SK-N-SH (cell line): ENCODE data around the gene TCN1. TPM values are rescaled to one million over a fixed set of nuclear protein-coding genes. Genes with fewer than 3 reads are reported as not detected.

ENCODE experiments used
- CTCF ChIA-PET: fragments of 300-600, 350-600 bp; formaldehyde crosslinking; extraction: SDS; loops from one replicate; lab custom pipeline; 2021; lab: Yijun Ruan, JAX
- POLR2A ChIA-PET: fragments of 350-600 bp; sonication (Branson Sonifier 250); formaldehyde crosslinking; extraction: SDS; loops from one replicate; lab custom pipeline; 2020; ENCODE audit warnings: antibody characterized with exemption, inconsistent platforms; lab: Yijun Ruan, JAX
- DNase-seq: peaks from one replicate; pipeline ENCODE4 v3.0.0; 2012
- H2AFZ ChIP-seq: fragments of 200-600 bp; sonication (generic); 2 replicates; pipeline ENCODE4 v1.8.1; 2016; ENCODE audit warnings: antibody characterized with exemption, mild to moderate bottlenecking, low read depth
- H3F3A ChIP-seq: fragments of 200-600 bp; sonication (generic); replicated peaks from 2 replicates; pipeline ENCODE3; 2016; ENCODE audit warnings: antibody characterized with exemption, mild to moderate bottlenecking; ENCODE audit not compliant: insufficient read depth
- H3K27ac ChIP-seq, 2 experiments: fragments of 200-500 bp in 1 of 2; fragments of 200-600 bp in 1 of 2; sonication (Bioruptor generic) in 1 of 2; sonication (generic), shearing (Covaris generic) in 1 of 2; 2 replicates each; pipeline versions ENCODE4 v1.5.1 to v1.6.1; 2014 to 2016; ENCODE audit warnings: low read depth in 2 of 2, inconsistent platforms in 1 of 2, low read length in 1 of 2, mild to moderate bottlenecking in 1 of 2, mixed read lengths in 1 of 2
- H3K27me3 ChIP-seq: fragments of 200-600 bp; sonication (generic), shearing (Covaris generic); 2 replicates; pipeline ENCODE4 v1.6.1; 2016; ENCODE audit warnings: mixed run types; ENCODE audit not compliant: insufficient read depth
- H3K36me3 ChIP-seq, 2 experiments: fragments of 200-500 bp in 1 of 2; fragments of 200-600 bp in 1 of 2; sonication (Bioruptor generic) in 1 of 2; sonication (generic) in 1 of 2; replicated peaks in 1 of 2; 2 replicates each; pipeline versions ENCODE3 to v1.5.1; 2014 to 2016; ENCODE audit warnings: low read length in 1 of 2, mild to moderate bottlenecking in 1 of 2; ENCODE audit not compliant: insufficient read depth in 2 of 2, control insufficient read depth in 1 of 2
- H3K4me1 ChIP-seq, 2 experiments: fragments of 200-500 bp in 1 of 2; fragments of 200-600 bp in 1 of 2; sonication (Bioruptor generic) in 1 of 2; sonication (generic), shearing (Covaris generic) in 1 of 2; 2 replicates each; pipeline versions ENCODE4 v1.5.1 to v1.6.1; 2014 to 2016; ENCODE audit warnings: low read depth in 1 of 2, low read length in 1 of 2, mixed run types in 1 of 2; ENCODE audit not compliant: insufficient read depth in 2 of 2, control insufficient read depth in 1 of 2
- H3K4me2 ChIP-seq: fragments of 200-600 bp; sonication (generic), shearing (Covaris generic); 2 replicates; pipeline ENCODE4 v1.6.1; 2017; ENCODE audit warnings: mixed run types
- H3K4me3 ChIP-seq, 2 experiments: fragments of 200-500 bp in 1 of 2; fragments of 200-600 bp in 1 of 2; sonication (Bioruptor generic) in 1 of 2; sonication (generic), shearing (Covaris generic) in 1 of 2; 2 replicates each; pipeline versions ENCODE4 v1.5.1 to v1.8.1; 2014 to 2016; ENCODE audit warnings: low read depth in 2 of 2, inconsistent platforms in 1 of 2, low read length in 1 of 2, mild to moderate bottlenecking in 1 of 2, mixed read lengths in 1 of 2, moderate library complexity in 1 of 2
- H3K79me2 ChIP-seq: fragments of 200-600 bp; sonication (generic); 2 replicates; pipeline ENCODE4 v1.8.1; 2017; ENCODE audit warnings: mild to moderate bottlenecking; ENCODE audit not compliant: insufficient read depth
- H3K9ac ChIP-seq: fragments of 200-600 bp; sonication (generic); 2 replicates; pipeline ENCODE4 v1.6.1; 2017; ENCODE audit warnings: mixed run types
- H3K9me2 ChIP-seq: fragments of 200-600 bp; sonication (generic); 2 replicates; pipeline ENCODE4 v1.6.1; 2017; ENCODE audit warnings: mixed run types
- H3K9me3 ChIP-seq: fragments of 200-600 bp; sonication (generic); 2 replicates; pipeline ENCODE4 v1.6.1; 2017; ENCODE audit warnings: mixed run types, mild to moderate bottlenecking, moderate library complexity
- H4K20me1 ChIP-seq: fragments of 200-600 bp; sonication (generic); 2 replicates; pipeline ENCODE4 v1.6.1; 2017; ENCODE audit warnings: mild to moderate bottlenecking, mixed run types; ENCODE audit not compliant: insufficient read depth
- ELF1 ChIP-seq: IDR thresholded peaks from 2 replicates; pipeline ENCODE4 v1.4.0; 2012
- EP300 ChIP-seq, 2 experiments: IDR thresholded peaks; 2 replicates each; pipeline versions ENCODE4 v1.4.0 to v1.6.1; 2012; ENCODE audit warnings: borderline replicate concordance in 1 of 2, low read depth in 1 of 2, low read length in 1 of 2
- FOSL2 ChIP-seq: IDR thresholded peaks from 2 replicates; pipeline ENCODE4 v1.4.0; 2012; ENCODE audit warnings: low read depth, mild to moderate bottlenecking, moderate library complexity, borderline replicate concordance
- FOXM1 ChIP-seq: IDR thresholded peaks from 2 replicates; pipeline ENCODE4 v1.4.0; 2012; ENCODE audit warnings: low read depth, mild to moderate bottlenecking
- GATA2 ChIP-seq: sonication (generic); formaldehyde crosslinking; IDR thresholded peaks from 2 replicates; pipeline ENCODE4 v1.5.0; 2020; ENCODE audit warnings: mild to moderate bottlenecking, missing genetic modification reagents
- IRF3 ChIP-seq: fragments of 150-350 bp; IDR thresholded peaks from 2 replicates; pipeline ENCODE4 v1.6.1; 2016; ENCODE audit warnings: mild to moderate bottlenecking, low read depth, low read length
- NFIC ChIP-seq: IDR thresholded peaks from 2 replicates; pipeline ENCODE4 v1.4.0; 2012; ENCODE audit warnings: borderline replicate concordance
- RAD21 ChIP-seq: IDR thresholded peaks from 2 replicates; pipeline ENCODE4 v1.6.1; 2012; ENCODE audit warnings: mild to moderate bottlenecking, low read length
- SIN3A ChIP-seq: IDR thresholded peaks from 2 replicates; pipeline ENCODE4 v1.6.1; 2012; ENCODE audit warnings: low read depth, mild to moderate bottlenecking, low read length, moderate library complexity, borderline replicate concordance
- SMC3 ChIP-seq: IDR thresholded peaks from 2 replicates; pipeline ENCODE4 v1.6.1; 2012; ENCODE audit warnings: low read depth, low read length, improper control_type of control experiment
- TCF12 ChIP-seq: IDR thresholded peaks from 2 replicates; pipeline ENCODE4 v1.4.0; 2012
- TEAD4 ChIP-seq: IDR thresholded peaks from 2 replicates; pipeline ENCODE4 v1.4.0; 2012; ENCODE audit warnings: mild to moderate bottlenecking, borderline replicate concordance; ENCODE audit not compliant: insufficient read depth
- USF2 ChIP-seq: fragments of 150-350 bp; IDR thresholded peaks from 2 replicates; pipeline ENCODE4 v1.6.1; 2017; ENCODE audit warnings: antibody characterized with exemption, low read length, low read depth, borderline replicate concordance
- ZBTB33 ChIP-seq: IDR thresholded peaks from 2 replicates; pipeline ENCODE4 v1.4.0; 2012; ENCODE audit warnings: low read depth, borderline replicate concordance
- WGBS: methylation state at CpG from one replicate; pipeline ENCODE4 v1.1.6; 2017; ENCODE audit warnings: low lambda C conversion rate; 5-methylcytosine and 5-hydroxymethylcytosine counted together
- polyA plus RNA-seq, 3 experiments: library from polyadenylated mRNA; depleted of rRNA; stranded (reverse); fragments of >200 nt; gene quantifications; 2 replicates each; pipeline ENCODE4 v1.2.3, GENCODE V29; 2012

Gene TCN1
- polyA plus RNA-seq, 1 of the 3 experiments (the other 2 are of a cell fraction) = 0.03 TPM

GRCh38 chr11:59865031-59865430 lies 1.3 kb downstream of the TCN1 start:
- no peak overlapping the region for H3K4me3 ChIP-seq
- WGBS = 0% methylated on average over 1 of the region's 1 CpG
- no peak for DNase-seq
- no peaks in the 10 kb centered on the region for H3K79me2 ChIP-seq
- H3K36me3 ChIP-seq = no peaks in the 10 kb centered on the region
- no peaks in the 10 kb centered on the region for H3K9me3 ChIP-seq
- no peaks in the 10 kb centered on the region for H3F3A ChIP-seq
- H3K9me2 ChIP-seq = 0 out of 2 replicates have a peak, but pooled peaks cover 4% of the 10 kb centered on the region
- no peaks in the 10 kb centered on the region for H4K20me1 ChIP-seq
- no peak overlapping the region for H3K9ac ChIP-seq
- no peaks in the 10 kb centered on the region for H3K27me3 ChIP-seq
- H3K4me1 ChIP-seq = no peaks in the 10 kb centered on the region
- H3K4me2 ChIP-seq = no peak overlapping the region
- ChIA-PET POLR2A (no interaction called here), CTCF (interaction anchor here (1.7 kb wide), 1 partner anchor 15 kb away, joined by 4 read pairs; no protein-coding TSS in a partner anchor)
- no peak overlapping the region for H3K27ac ChIP-seq
- H2AFZ ChIP-seq = no peak overlapping the region
- TF ChIP-seq USF2 (no peak), ZBTB33 (no peak), SMC3 (no peak), FOXM1 (no peak), ELF1 (no peak), GATA2 (CRISPR knock-in tag) (no peak), IRF3 (no peak), EP300 (IDR thresholded peaks at IDR 0.05; ENCODE audit: borderline replicate concordance in 1 of 2, low read depth in 1 of 2, low read length in 1 of 2) (no peak), FOSL2 (no peak), TEAD4 (no peak), SIN3A (no peak), RAD21 (no peak)

GRCh38 chr11:59862252-59862651 lies 4.0 kb downstream of the TCN1 start:
- no peak overlapping the region for H3K4me3 ChIP-seq
- no peaks in the 10 kb centered on the region for H4K20me1 ChIP-seq
- no peaks in the 10 kb centered on the region for H3K79me2 ChIP-seq
- ChIA-PET CTCF (no interaction called here), POLR2A (no interaction called here)
- H2AFZ ChIP-seq = no peak overlapping the region
- H3K4me2 ChIP-seq = no peak overlapping the region
- TF ChIP-seq NFIC (no peak), TCF12 (no peak), USF2 (no peak)
- no peak for DNase-seq
- no peak overlapping the region for H3K27ac ChIP-seq
- peaks cover 4% of the 10 kb centered on the region; the same call in 1 of the 2 replicates for H3K27me3 ChIP-seq
- no peaks in the 10 kb centered on the region for H3K9me3 ChIP-seq
- no peaks in the 10 kb centered on the region for H3K36me3 ChIP-seq
- no peaks in the 10 kb centered on the region for H3F3A ChIP-seq
- WGBS = 23% methylated on average over 3 of the region's 3 CpGs
- H3K9ac ChIP-seq = no peak overlapping the region
- no peaks in the 10 kb centered on the region for H3K9me2 ChIP-seq
- H3K4me1 ChIP-seq = peaks cover 0 to 11% of the 10 kb centered on the region in 2 experiments; a peak in 1 of 4 replicates
